OCI-LY7 (cell line): ENCODE results near the gene KDM6B. TPM values are rescaled to one million over a fixed set of nuclear protein-coding genes. Genes with fewer than 3 reads are reported as not detected.

Source experiments
- BruUV-seq: library from RNA; stranded (reverse); fragments of 400-500 nt; replicated peaks from 2 replicates; lab custom pipeline; 2021; lab: Mats Ljungman, UMichigan
- CTCF ChIA-PET: fragments of 300-600 bp; sonication (Branson Sonifier 250); formaldehyde crosslinking; loops from one replicate; lab custom pipeline; 2022; ENCODE audit warnings: antibody characterized with exemption; ENCODE audit not compliant: unreplicated experiment; lab: Charles Lee
- POLR2A ChIA-PET: fragments of 300-600 bp; sonication (Branson Sonifier 250); formaldehyde crosslinking; loops from one replicate; lab custom pipeline; 2022; ENCODE audit warnings: antibody characterized with exemption; lab: Charles Lee
- DNase-seq: peaks from one replicate; pipeline ENCODE4 v3.0.0-alpha.2; 2015; ENCODE audit warnings: low spot score
- H2AFZ ChIP-seq: fragments of 200-600 bp; sonication (generic), shearing (Covaris generic); 2 replicates; pipeline ENCODE4 v1.6.1; 2014; ENCODE audit warnings: mild to moderate bottlenecking, antibody characterized with exemption, low read length, moderate library complexity
- H3K27ac ChIP-seq: fragments of 200-600 bp; sonication (generic); 2 replicates; pipeline ENCODE4 v1.5.1; 2014; ENCODE audit warnings: mixed run types, low read depth, mild to moderate bottlenecking, moderate library complexity, low read length, inconsistent platforms; ENCODE audit not compliant: poor library complexity, severe bottlenecking
- H3K36me3 ChIP-seq: fragments of 200-600 bp; sonication (generic); 2 replicates; pipeline ENCODE4 v1.6.1; 2014; ENCODE audit warnings: mild to moderate bottlenecking, antibody characterized with exemption, low read length, moderate library complexity, mixed read lengths; ENCODE audit not compliant: insufficient read depth
- H3K4me1 ChIP-seq: fragments of 200-600 bp; sonication (generic); 2 replicates; pipeline ENCODE4 v1.5.1; 2014; ENCODE audit warnings: mild to moderate bottlenecking, low read length; ENCODE audit not compliant: insufficient read depth, poor library complexity, severe bottlenecking
- H3K4me2 ChIP-seq: fragments of 200-600 bp; sonication (generic); 2 replicates; pipeline ENCODE4 v1.6.1; 2014; ENCODE audit warnings: mild to moderate bottlenecking, low read length
- H3K4me3 ChIP-seq: fragments of 200-600 bp; sonication (generic); 2 replicates; pipeline ENCODE4 v1.5.1; 2014; ENCODE audit warnings: mild to moderate bottlenecking, low read depth, low read length; ENCODE audit not compliant: poor library complexity, severe bottlenecking
- H3K79me2 ChIP-seq: fragments of 200-600 bp; sonication (generic); 2 replicates; pipeline ENCODE4 v1.6.1; 2016; ENCODE audit warnings: low read depth, mild to moderate bottlenecking, low read length, moderate library complexity, mixed read lengths; ENCODE audit not compliant: insufficient read depth
- H3K9me2 ChIP-seq: fragments of 200-600 bp; sonication (generic); 2 replicates; pipeline ENCODE4 v1.6.1; 2016; ENCODE audit warnings: mild to moderate bottlenecking, low read length, mixed read lengths; ENCODE audit not compliant: insufficient read depth
- H3K9me3 ChIP-seq: fragments of 200-600 bp; sonication (generic); 2 replicates; pipeline ENCODE4 v1.6.1; 2014; ENCODE audit warnings: mild to moderate bottlenecking, mixed run types, low read length, mixed read lengths
- H4K20me1 ChIP-seq: fragments of 200-600 bp; sonication (generic); 2 replicates; pipeline ENCODE4 v1.6.1; 2014; ENCODE audit warnings: mild to moderate bottlenecking, antibody characterized with exemption, low read length, moderate library complexity, mixed read lengths; ENCODE audit not compliant: insufficient read depth
- EZH2phosphoT487 ChIP-seq: fragments of 200-600 bp; sonication (generic); IDR thresholded peaks from 2 replicates; pipeline ENCODE4 v1.6.1; 2018; ENCODE audit warnings: low read depth, borderline replicate concordance, mild to moderate bottlenecking, mixed run types, antibody characterized with exemption, low read length, moderate library complexity, mixed read lengths
- intact Hi-C: fragments of 100-400 bp; cut with micrococcal nuclease; formaldehyde crosslinking; loops from one replicate; pipeline ENCODE4 v1.10.0; 2022; ENCODE audit not compliant: unreplicated experiment
- total RNA-seq, 2 experiments: library from RNA; depleted of rRNA in 1 of 2; stranded (reverse); fragments of >200 nt in 1 of 2; shearing (Covaris generic) in 1 of 2; gene quantifications; 2 replicates each; pipeline ENCODE4 v1.2.3, GENCODE V29; 2014 to 2022
- TF ChIP-seq, protein P1 (sequence below): fragments of 200-600 bp; sonication (generic); conservative IDR thresholded peaks from 2 replicates; pipeline ENCODE4 v1.5.1; 2014; ENCODE audit warnings: mild to moderate bottlenecking, antibody characterized with exemption, low read length, moderate library complexity, mixed read lengths

Gene KDM6B
- total RNA-seq, 2 experiments from 2014 or later = 10.0 to 62.9 TPM

DNA sequence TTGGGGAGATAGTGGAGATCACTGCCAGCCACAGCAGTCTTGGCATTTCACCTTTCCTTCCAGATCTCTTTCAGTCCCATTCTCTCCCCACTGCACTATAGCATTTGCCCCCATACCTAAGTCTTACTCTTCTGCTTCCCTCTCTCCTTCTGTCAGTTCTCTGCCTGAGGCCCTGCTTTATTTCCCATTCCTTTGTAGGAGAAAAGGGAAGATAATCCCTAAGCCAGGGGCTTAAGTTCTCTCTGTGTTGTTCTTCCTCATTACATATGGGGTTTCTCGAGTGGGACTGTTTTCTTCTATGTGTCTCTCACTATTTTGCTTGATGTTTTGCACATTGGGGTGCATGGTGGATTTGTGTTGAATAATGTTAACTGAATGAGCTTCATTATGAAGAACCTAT, 6.4 kb downstream of the KDM6B start:
- Histone ChIP-seq H3K36me3 (peaks cover 16% of the 10 kb centered on the region; the same call in 1 of the 2 replicates), H4K20me1 (peaks cover 18% of the 10 kb centered on the region; the same call in 1 of the 2 replicates), H3K4me3 (peak overlapping the region; percentile 79), H3K4me2 (peak overlapping the region; percentile 95), H3K79me2 (peaks cover 52% of the 10 kb centered on the region; the same call in 1 of the 2 replicates), H3K9me2 (no peaks in the 10 kb centered on the region), H3K27ac (peak overlapping the region; percentile 92), H3K4me1 (peaks cover 46% of the 10 kb centered on the region), H3K9me3 (no peaks in the 10 kb centered on the region), H2AFZ (no peak overlapping the region)
- BruUV-seq = no TSS peak
- ChIA-PET CTCF (no interaction called here), POLR2A (no interaction called here)
- DNase-seq = no peak
- TF ChIP-seq EZH2phosphoT487 = no peak
- TF ChIP-seq, protein P1, sequence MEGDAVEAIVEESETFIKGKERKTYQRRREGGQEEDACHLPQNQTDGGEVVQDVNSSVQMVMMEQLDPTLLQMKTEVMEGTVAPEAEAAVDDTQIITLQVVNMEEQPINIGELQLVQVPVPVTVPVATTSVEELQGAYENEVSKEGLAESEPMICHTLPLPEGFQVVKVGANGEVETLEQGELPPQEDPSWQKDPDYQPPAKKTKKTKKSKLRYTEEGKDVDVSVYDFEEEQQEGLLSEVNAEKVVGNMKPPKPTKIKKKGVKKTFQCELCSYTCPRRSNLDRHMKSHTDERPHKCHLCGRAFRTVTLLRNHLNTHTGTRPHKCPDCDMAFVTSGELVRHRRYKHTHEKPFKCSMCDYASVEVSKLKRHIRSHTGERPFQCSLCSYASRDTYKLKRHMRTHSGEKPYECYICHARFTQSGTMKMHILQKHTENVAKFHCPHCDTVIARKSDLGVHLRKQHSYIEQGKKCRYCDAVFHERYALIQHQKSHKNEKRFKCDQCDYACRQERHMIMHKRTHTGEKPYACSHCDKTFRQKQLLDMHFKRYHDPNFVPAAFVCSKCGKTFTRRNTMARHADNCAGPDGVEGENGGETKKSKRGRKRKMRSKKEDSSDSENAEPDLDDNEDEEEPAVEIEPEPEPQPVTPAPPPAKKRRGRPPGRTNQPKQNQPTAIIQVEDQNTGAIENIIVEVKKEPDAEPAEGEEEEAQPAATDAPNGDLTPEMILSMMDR = 0 out of 2 replicates have a peak, but pooled peaks have one; percentile 19
- intact Hi-C loops = loop anchor here (5.0 kb wide), 1 partner anchor 358 kb away; the partner anchor contains the start of genes POLR2A and SLC35G6

DNA sequence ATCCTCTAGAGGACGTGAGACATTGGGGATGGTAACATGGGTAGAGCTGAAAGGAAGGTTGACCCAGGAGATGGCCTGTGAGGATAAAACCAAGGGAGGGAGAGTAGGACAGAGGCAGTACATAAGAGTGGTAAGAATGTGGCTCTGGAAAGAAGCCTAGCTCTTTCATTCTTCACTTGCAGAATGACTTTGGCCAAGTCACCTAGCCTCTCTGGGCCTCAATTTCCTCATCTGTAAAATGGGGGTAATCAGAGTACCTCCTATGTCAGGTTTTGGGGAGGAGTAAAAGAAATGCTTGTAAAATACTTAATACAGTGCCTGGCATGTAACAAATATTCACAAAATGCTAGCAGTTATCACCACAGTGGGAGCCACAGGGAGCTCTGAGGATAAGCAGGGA, 6.9 kb downstream of the KDM6B start:
- H3K4me1 ChIP-seq = peaks cover 48% of the 10 kb centered on the region
- CTCF ChIA-PET = no interaction called here
- DNase-seq = no peak
- peaks cover 55% of the 10 kb centered on the region; the same call in 1 of the 2 replicates for H3K79me2 ChIP-seq
- H3K27ac ChIP-seq = peak overlapping the region; percentile 92
- intact Hi-C loops = loop anchor here (5.0 kb wide), 1 partner anchor 359 kb away; the partner anchor contains the start of genes POLR2A and SLC35G6
- peaks cover 20% of the 10 kb centered on the region; the same call in 1 of the 2 replicates for H3K36me3 ChIP-seq
- POLR2A ChIA-PET = interaction anchor here (0.5 kb wide), 1 partner anchor 97 kb away, joined by 3 read pairs; no protein-coding TSS in a partner anchor
- peak overlapping the region; percentile 79 for H3K4me3 ChIP-seq
- H3K4me2 ChIP-seq = peak overlapping the region; percentile 95
- H2AFZ ChIP-seq = no peak overlapping the region
- no peaks in the 10 kb centered on the region for H3K9me3 ChIP-seq
- peaks cover 20% of the 10 kb centered on the region; the same call in 1 of the 2 replicates for H4K20me1 ChIP-seq
- no peaks in the 10 kb centered on the region for H3K9me2 ChIP-seq
- TF ChIP-seq EZH2phosphoT487 = no peak
- TF ChIP-seq, protein P1 = peak; percentile 7; the same call in 1 of the 2 replicates
- BruUV-seq = TSS peak; percentile 67
